Gastroesophageal sphincter (tissue), 3 donors: Measurements from ENCODE around the gene SOX4.

Experiments
- CTCF ChIP-seq, 4 experiments: fragments of 200-600 bp in 2 of 4; fragments of 450-650 bp in 2 of 4; sonication (generic) in 1 of 4; IDR thresholded peaks; one replicate each; pipeline ENCODE4 v1.5.1; 2017 to 2019; ENCODE audit warnings: antibody characterized with exemption in 4 of 4, mild to moderate bottlenecking in 2 of 4, moderate library complexity in 2 of 4
- EP300 ChIP-seq: sonication (generic); formaldehyde crosslinking; IDR thresholded peaks from one replicate; pipeline ENCODE4 v1.6.1; 2017; ENCODE audit warnings: antibody characterized with exemption, mild to moderate bottlenecking
- POLR2A ChIP-seq, 2 donors: fragments of 450-650 bp; IDR thresholded peaks; one replicate each; pipeline ENCODE4 v1.6.1; 2017; ENCODE audit warnings: antibody characterized with exemption in 2 of 2, mild to moderate bottlenecking in 2 of 2, moderate library complexity in 1 of 2

GRCh38 chr6:21588481-21589351, 4.8 kb upstream of the SOX4 start:
- TF ChIP-seq CTCF (IDR thresholded peaks at IDR 0.05), result no peak
- no peak for TF ChIP-seq POLR2A (IDR thresholded peaks at IDR 0.05)
- no peak for TF ChIP-seq EP300
